Measurements from ENCODE around the gene CELF2. TPM values are rescaled to one million over a fixed set of nuclear protein-coding genes. Genes with fewer than 3 reads are reported as not detected.

CELF2 gene
- total RNA-seq, 1 experiment from 2014 or later, result 28.7 TPM

GRCh38 chr10:11017000-11017569 is 587 bp upstream of the CELF2 start:
- no CpG with 5 or more reads among the region's 19 CpGs for WGBS (ENCODE audit: extremely low coverage, insufficient read length, low lambda C conversion rate)
- H3K4me1 ChIP-seq (ENCODE audit: insufficient read depth, low read length), result 0 out of 2 replicates have a peak, but pooled peaks cover 4% of the 10 kb centered on the region
- H3K4me1 Mint-ChIP-seq, result peaks cover 37 to 50% of the 10 kb centered on the region in 2 experiments

More at GRCh38 chr10:11017000-11017569, 587 bp upstream of the CELF2 start:
- H3K4ac ChIP-seq (ENCODE audit: low read depth, low read length), result no peak overlapping the region
- H4K5ac ChIP-seq (ENCODE audit: insufficient read length, low read depth, low read length), result no peak overlapping the region
- no peaks in the 10 kb centered on the region for H3K79me2 ChIP-seq (ENCODE audit: insufficient read depth, low read length)
- H2BK20ac ChIP-seq (ENCODE audit: low read depth, low read length, poor library complexity, severe bottlenecking), result no peak overlapping the region
- peaks cover 40% of the 10 kb centered on the region for H3K27me3 Mint-ChIP-seq (ENCODE audit: low read depth)
- H3K4me3 Mint-ChIP-seq, result peak overlapping the region; percentile 72 to 89
- H3K18ac ChIP-seq (ENCODE audit: insufficient read length, low read depth, low read length), result no peak overlapping the region
- H2BK120ac ChIP-seq (ENCODE audit: low read depth, low read length, poor library complexity, severe bottlenecking), result no peak overlapping the region
- H2BK15ac ChIP-seq (ENCODE audit: low read depth, low read length), result no peak overlapping the region
- H3K9me3 Mint-ChIP-seq, result no peaks in the 10 kb centered on the region
- H3K27ac Mint-ChIP-seq, result peak overlapping the region in 2 of 3 experiments; percentile 50 to 93; a peak in 2 of 7 replicates
- H3K27me3 ChIP-seq (ENCODE audit: insufficient read depth, low read length), result peaks cover 2% of the 10 kb centered on the region; the same call in 1 of the 2 replicates
- TF ChIP-seq CTCF (conservative IDR thresholded peaks at IDR 0.05), result no peak
- peak overlapping the region; percentile 60 for H3K9ac ChIP-seq (ENCODE audit: extremely low read depth, insufficient read length, low read length)
- no peak overlapping the region for H3T11ph ChIP-seq (ENCODE audit: low read length)
- H2AK5ac ChIP-seq (ENCODE audit: insufficient read length, low read length), result no peak overlapping the region
- H3K4me2 ChIP-seq (ENCODE audit: insufficient read depth, insufficient read length, low read length), result peak overlapping the region; percentile 94
- no peak overlapping the region for H4K8ac ChIP-seq (replicated peaks; ENCODE audit: insufficient read length, low read depth, low read length)
- no peak overlapping the region for H4K91ac ChIP-seq (ENCODE audit: insufficient read length, low read depth, low read length)
- H3K56ac ChIP-seq (ENCODE audit: insufficient read length, low read depth, low read length), result no peak overlapping the region
- H4K20me1 ChIP-seq (ENCODE audit: control insufficient read depth, insufficient read depth, insufficient read length), result no peaks in the 10 kb centered on the region
- H2AFZ ChIP-seq (ENCODE audit: low read length), result peak overlapping the region; percentile 78
- no peaks in the 10 kb centered on the region for H3K9me3 ChIP-seq (ENCODE audit: control insufficient read depth, low read depth, low read length)
- no peaks in the 10 kb centered on the region for H3K79me1 ChIP-seq (ENCODE audit: insufficient read depth, low read depth, low read length, poor library complexity, severe bottlenecking)
- DNase-seq, result no peak
- no peak overlapping the region for H2BK5ac ChIP-seq (ENCODE audit: insufficient read length, low read length)
- H3K27ac ChIP-seq (ENCODE audit: insufficient read length, low read depth, low read length), result no peak overlapping the region
- H3K36me3 Mint-ChIP-seq (ENCODE audit: insufficient read depth in 1 of 3, low read depth in 3 of 3), result no peaks in the 10 kb centered on the region
- H3K23me2 ChIP-seq (ENCODE audit: insufficient read length, low read depth, low read length, poor library complexity, severe bottlenecking), result peaks cover 8% of the 10 kb centered on the region
- no peak overlapping the region for H3K23ac ChIP-seq (ENCODE audit: insufficient read length, low read depth, low read length)
- no peak overlapping the region for H3K14ac ChIP-seq (ENCODE audit: insufficient read depth, low read length)
- no peak overlapping the region for H2BK12ac ChIP-seq (ENCODE audit: insufficient read length, low read depth, low read length)
